RWPE1 (cell line): Measurements from ENCODE around the gene TTC3.

ENCODE experiments used
- CTCF ChIA-PET: fragments of 350-600 bp; sonication (Branson Sonifier 250); formaldehyde crosslinking; extraction: SDS; loops from one replicate; lab custom pipeline; 2021; lab: Yijun Ruan, JAX
- POLR2A ChIA-PET: fragments of 400-600 bp; formaldehyde crosslinking; extraction: SDS; loops from one replicate; lab custom pipeline; 2020; ENCODE audit warnings: antibody characterized with exemption; ENCODE audit not compliant: low non-redundant PET; lab: Yijun Ruan, JAX
- DNase-seq: peaks from one replicate; pipeline ENCODE4 v3.0.0; 2012; ENCODE audit warnings: low spot score
- H3K27ac ChIP-seq: fragments of 450-650 bp; 2 replicates; pipeline ENCODE4 v1.5.1; 2017
- CTCF ChIP-seq: fragments of 450-650 bp; conservative IDR thresholded peaks from 2 replicates; pipeline ENCODE4 v1.5.1; 2017; ENCODE audit warnings: low read depth, mild to moderate bottlenecking

TTC3 gene

GRCh38 chr21:37036177-37036576 lies 36.9 kb upstream of the TTC3 start:
- POLR2A ChIA-PET: no interaction called here

GRCh38 chr21:37039411-37040075 lies 33.5 kb upstream of the TTC3 start:
- CTCF ChIA-PET: interaction anchor here (1.0 kb wide), 1 partner anchor 62 kb away, joined by 3 read pairs; no protein-coding TSS in a partner anchor
- DNase-seq: no peak
- H3K27ac ChIP-seq: no peak overlapping the region
- POLR2A ChIA-PET: no interaction called here
- no peak for TF ChIP-seq CTCF

More at GRCh38 chr21:37036177-37036576, 36.9 kb upstream of the TTC3 start:
- no peak for TF ChIP-seq CTCF
- CTCF ChIA-PET: no interaction called here
- no peak for DNase-seq
- H3K27ac ChIP-seq: no peak overlapping the region

- DNase-seq: no peak
- ChIA-PET CTCF (no interaction called here), POLR2A (no interaction called here)
- TF ChIP-seq CTCF: no peak
- no peak overlapping the region for H3K27ac ChIP-seq
Observed at GRCh38 chr21:37040212-37040611, 32.8 kb upstream of the TTC3 start.

GRCh38 chr21:37041706-37042271 lies 31.3 kb upstream of the TTC3 start:
- no peak for TF ChIP-seq CTCF
- no peak overlapping the region for H3K27ac ChIP-seq
- CTCF ChIA-PET: interaction anchor here (0.9 kb wide), 1 partner anchor 32 kb away, joined by 3 read pairs; no protein-coding TSS in a partner anchor
- DNase-seq: no peak
- POLR2A ChIA-PET: no interaction called here

GRCh38 chr21:37043818-37044217 lies 29.2 kb upstream of the TTC3 start:
- POLR2A ChIA-PET: no interaction called here
- DNase-seq: no peak
- TF ChIP-seq CTCF: no peak
- no peak overlapping the region for H3K27ac ChIP-seq
- CTCF ChIA-PET: no interaction called here

- no peak for DNase-seq
- ChIA-PET POLR2A (no interaction called here), CTCF (no interaction called here)
- H3K27ac ChIP-seq: no peak overlapping the region
- no peak for TF ChIP-seq CTCF
Observed at GRCh38 chr21:37044643-37045042, 28.4 kb upstream of the TTC3 start.
